ENCODE data around the gene DENND1A.

- TF ChIP-seq POLR2A (IDR thresholded peaks at IDR 0.05; ENCODE audit: low read length) (no peak), GATA1 (IDR thresholded peaks at IDR 0.05; ENCODE audit: low read depth, low read length) (no peak)
Observed at GRCh38 chr9:123450098-123450770, 479.7 kb downstream of the DENND1A start.
